ENCODE results near the gene TRIM46. TPM values are rescaled to one million over a fixed set of nuclear protein-coding genes. Genes with fewer than 3 reads are reported as not detected.

The TRIM46 gene
- total and polyA plus RNA-seq, 9 of the 15 experiments (the other 6 are each of a cell fraction or from before 2014, with no cell fraction given) = 0.05 to 0.60 (median 0.16) TPM; not detected in 3

DNA sequence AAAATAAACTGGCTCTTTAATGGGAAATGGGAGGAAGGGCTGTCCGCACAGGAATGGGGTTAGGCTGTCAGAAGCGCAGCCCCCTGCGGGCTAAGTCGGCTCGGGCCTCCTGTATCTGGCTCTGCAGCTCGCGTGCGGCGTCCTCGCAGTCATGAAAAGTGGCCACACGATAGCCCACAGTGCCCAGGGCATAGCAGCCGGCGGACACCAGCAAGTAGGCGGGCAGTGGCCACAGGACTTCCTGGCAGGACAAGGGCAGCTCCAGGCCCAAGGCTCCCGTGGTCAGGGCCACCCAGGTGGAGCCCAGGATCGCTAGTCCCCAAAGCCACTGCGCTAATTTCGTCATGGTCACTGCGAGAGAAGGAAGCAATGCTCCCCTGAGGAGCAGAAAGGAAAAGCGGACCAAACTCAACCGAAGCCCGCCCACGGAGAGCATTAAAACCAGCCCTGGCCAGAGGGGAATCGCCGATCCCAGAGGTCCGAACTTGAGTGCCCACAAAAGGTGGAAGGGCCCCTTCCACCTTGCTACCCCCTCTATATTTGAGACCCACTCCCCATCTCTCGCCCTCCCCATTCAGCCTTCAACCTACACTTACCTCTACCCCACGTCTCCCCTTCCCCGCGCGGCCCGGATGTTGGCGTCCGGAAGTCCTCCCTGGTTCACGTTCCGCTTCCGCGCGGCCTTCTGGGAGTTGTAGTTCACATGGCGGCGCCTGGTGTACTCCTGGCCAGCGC lies 33.6 kb upstream of the TRIM46 start, which contains the start of gene DPM3 (continued):
- no peak; the same call in 1 of the 2 replicates for TF ChIP-seq SMAD4 (CRISPR knock-in tag; conservative IDR thresholded peaks at IDR 0.05)
- peak; percentile 90 for TF ChIP-seq ETS1 (conservative IDR thresholded peaks at IDR 0.05; ENCODE audit: control insufficient read depth, low read depth, low read length)
- TF ChIP-seq ETV5 (CRISPR knock-in tag; IDR thresholded peaks at IDR 0.05; ENCODE audit: low read depth) = peak; percentile 50
- TF ChIP-seq RBM34 (IDR thresholded peaks at IDR 0.05; ENCODE audit: borderline replicate concordance, insufficient read depth, low read length) = no peak
- TF ChIP-seq BRD4 (IDR thresholded peaks at IDR 0.05) = 0 out of 2 replicates have a peak, but pooled peaks have one; percentile 42
- TF ChIP-seq PRPF4 (IDR thresholded peaks at IDR 0.05; ENCODE audit: insufficient read depth, low read depth, low read length, poor library complexity, severe bottlenecking) = no peak
- TF ChIP-seq HDAC1 (IDR thresholded peaks at IDR 0.05) = peak in 1 of 2 experiments; percentile 84; a peak in 2 of 4 replicates
- TF ChIP-seq, protein P1, sequence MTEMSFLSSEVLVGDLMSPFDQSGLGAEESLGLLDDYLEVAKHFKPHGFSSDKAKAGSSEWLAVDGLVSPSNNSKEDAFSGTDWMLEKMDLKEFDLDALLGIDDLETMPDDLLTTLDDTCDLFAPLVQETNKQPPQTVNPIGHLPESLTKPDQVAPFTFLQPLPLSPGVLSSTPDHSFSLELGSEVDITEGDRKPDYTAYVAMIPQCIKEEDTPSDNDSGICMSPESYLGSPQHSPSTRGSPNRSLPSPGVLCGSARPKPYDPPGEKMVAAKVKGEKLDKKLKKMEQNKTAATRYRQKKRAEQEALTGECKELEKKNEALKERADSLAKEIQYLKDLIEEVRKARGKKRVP (CRISPR knock-in tag; IDR thresholded peaks at IDR 0.05) = no peak
- no peak for TF ChIP-seq TCF7 (IDR thresholded peaks at IDR 0.05; ENCODE audit: borderline replicate concordance)
- no peak for TF ChIP-seq PYGO2 (tag; IDR thresholded peaks at IDR 0.05)
- TF ChIP-seq, protein P2, sequence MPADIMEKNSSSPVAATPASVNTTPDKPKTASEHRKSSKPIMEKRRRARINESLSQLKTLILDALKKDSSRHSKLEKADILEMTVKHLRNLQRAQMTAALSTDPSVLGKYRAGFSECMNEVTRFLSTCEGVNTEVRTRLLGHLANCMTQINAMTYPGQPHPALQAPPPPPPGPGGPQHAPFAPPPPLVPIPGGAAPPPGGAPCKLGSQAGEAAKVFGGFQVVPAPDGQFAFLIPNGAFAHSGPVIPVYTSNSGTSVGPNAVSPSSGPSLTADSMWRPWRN (IDR thresholded peaks at IDR 0.05; ENCODE audit: low read depth) = no peak
- TF ChIP-seq CLOCK (CRISPR knock-in tag; IDR thresholded peaks at IDR 0.05; ENCODE audit: borderline replicate concordance) = no peak
- peak; percentile 99 for TF ChIP-seq GABPA (tag; conservative IDR thresholded peaks at IDR 0.05; ENCODE audit: low read depth)
- TF ChIP-seq ZBTB8A (IDR thresholded peaks at IDR 0.05; ENCODE audit: partially characterized antibody) = no peak
- peak; percentile 89 for TF ChIP-seq ZNF592 (IDR thresholded peaks at IDR 0.05)
- no peak for TF ChIP-seq CHD1 (IDR thresholded peaks at IDR 0.05; ENCODE audit: low read length)
- TF ChIP-seq ADNP (tag; IDR thresholded peaks at IDR 0.05) = no peak
